HEK293T (cell line): Measurements from ENCODE around the gene REPIN1.

Experiments used
- CTCF ChIA-PET: fragments of 350-600 bp; formaldehyde crosslinking; extraction: SDS; loops from one replicate; lab custom pipeline; 2021; ENCODE audit warnings: antibody characterized with exemption, inconsistent platforms; lab: Yijun Ruan, JAX
- POLR2A ChIA-PET: fragments of 350-600 bp; formaldehyde crosslinking; extraction: SDS; loops from one replicate; lab custom pipeline; 2020; ENCODE audit warnings: antibody characterized with exemption, inconsistent platforms; lab: Yijun Ruan, JAX
- DNase-seq: peaks from one replicate; pipeline ENCODE4 v3.0.0; 2012; ENCODE audit warnings: mixed read lengths; ENCODE audit errors: extremely low spot score
- ARNT ChIP-seq: fragments of 450-650 bp; IDR thresholded peaks from 2 replicates; pipeline ENCODE4 v1.6.1; 2017; ENCODE audit warnings: mild to moderate bottlenecking
- BHLHE40 ChIP-seq: fragments of 450-650 bp; IDR thresholded peaks from 2 replicates; pipeline ENCODE4 v1.6.1; 2016; ENCODE audit warnings: mild to moderate bottlenecking, moderate library complexity, borderline replicate concordance
- CTBP1 ChIP-seq: fragments of 450-650 bp; IDR thresholded peaks from 2 replicates; pipeline ENCODE4 v1.6.1; 2016; ENCODE audit warnings: borderline replicate concordance
- ELF4 ChIP-seq: fragments of 450-650 bp; IDR thresholded peaks from 2 replicates; pipeline ENCODE4 v1.6.1; 2017; ENCODE audit warnings: antibody characterized with exemption
- FOXA1 ChIP-seq: fragments of 450-650 bp; IDR thresholded peaks from 2 replicates; pipeline ENCODE4 v1.6.1; 2016; ENCODE audit warnings: mild to moderate bottlenecking
- FOXK2 ChIP-seq: fragments of 450-650 bp; IDR thresholded peaks from 2 replicates; pipeline ENCODE4 v1.6.1; 2016; ENCODE audit warnings: mild to moderate bottlenecking
- FOXM1 ChIP-seq: fragments of 450-650 bp; IDR thresholded peaks from 2 replicates; pipeline ENCODE4 v1.6.1; 2017; ENCODE audit warnings: mild to moderate bottlenecking, borderline replicate concordance
- HDGF ChIP-seq: fragments of 450-650 bp; IDR thresholded peaks from 2 replicates; pipeline ENCODE4 v1.6.1; 2017; ENCODE audit warnings: antibody characterized with exemption, borderline replicate concordance
- L3MBTL2 ChIP-seq: fragments of 450-650 bp; conservative IDR thresholded peaks from 2 replicates; pipeline ENCODE4 v1.6.1; 2016; ENCODE audit warnings: mild to moderate bottlenecking
- LEF1 ChIP-seq: fragments of 450-650 bp; IDR thresholded peaks from 2 replicates; pipeline ENCODE4 v1.6.1; 2017; ENCODE audit warnings: mild to moderate bottlenecking, borderline replicate concordance
- NFRKB ChIP-seq: fragments of 450-650 bp; IDR thresholded peaks from 2 replicates; pipeline ENCODE4 v1.6.1; 2016; ENCODE audit warnings: mild to moderate bottlenecking, moderate library complexity
- SP1 ChIP-seq: fragments of 450-650 bp; IDR thresholded peaks from 2 replicates; pipeline ENCODE4 v1.6.1; 2017
- SUZ12 ChIP-seq: fragments of 450-650 bp; IDR thresholded peaks from 2 replicates; pipeline ENCODE4 v1.6.1; 2016; ENCODE audit warnings: mild to moderate bottlenecking
- TARDBP ChIP-seq: fragments of 450-650 bp; IDR thresholded peaks from 2 replicates; pipeline ENCODE4 v1.6.1; 2016
- ZNF384 ChIP-seq: fragments of 450-650 bp; IDR thresholded peaks from 2 replicates; pipeline ENCODE4 v1.6.1; 2016
- TF ChIP-seq, protein P1 (sequence below): fragments of 450-650 bp; IDR thresholded peaks from 2 replicates; pipeline ENCODE4 v1.6.1; 2016

The REPIN1 gene

DNA sequence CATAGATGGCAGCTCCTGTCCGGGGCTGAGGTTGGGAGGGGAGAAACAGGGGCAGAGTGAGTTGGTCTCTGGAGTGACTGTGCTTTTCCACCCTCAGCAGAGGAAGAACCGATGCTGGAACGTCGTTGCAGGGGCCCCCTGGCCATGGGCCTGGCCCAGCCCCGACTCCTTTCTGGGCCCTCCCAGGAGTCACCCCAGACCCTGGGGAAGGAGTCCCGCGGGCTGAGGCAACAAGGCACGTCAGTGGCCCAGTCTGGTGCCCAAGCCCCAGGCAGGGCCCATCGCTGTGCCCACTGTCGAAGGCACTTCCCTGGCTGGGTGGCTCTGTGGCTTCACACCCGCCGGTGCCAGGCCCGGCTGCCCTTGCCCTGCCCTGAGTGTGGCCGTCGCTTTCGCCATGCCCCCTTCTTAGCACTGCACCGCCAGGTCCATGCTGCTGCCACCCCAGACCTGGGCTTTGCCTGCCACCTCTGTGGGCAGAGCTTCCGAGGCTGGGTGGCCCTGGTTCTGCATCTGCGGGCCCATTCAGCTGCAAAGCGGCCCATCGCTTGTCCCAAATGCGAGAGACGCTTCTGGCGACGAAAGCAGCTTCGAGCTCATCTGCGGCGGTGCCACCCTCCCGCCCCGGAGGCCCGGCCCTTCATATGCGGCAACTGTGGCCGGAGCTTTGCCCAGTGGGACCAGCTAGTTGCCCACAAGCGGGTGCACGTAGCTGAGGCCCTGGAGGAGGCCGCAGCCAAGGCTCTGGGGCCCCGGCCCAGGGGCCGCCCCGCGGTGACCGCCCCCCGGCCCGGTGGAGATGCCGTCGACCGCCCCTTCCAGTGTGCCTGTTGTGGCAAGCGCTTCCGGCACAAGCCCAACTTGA is 2.7 kb downstream of the REPIN1 start:
- CTCF ChIA-PET = no interaction called here
- POLR2A ChIA-PET = no interaction called here

DNA sequence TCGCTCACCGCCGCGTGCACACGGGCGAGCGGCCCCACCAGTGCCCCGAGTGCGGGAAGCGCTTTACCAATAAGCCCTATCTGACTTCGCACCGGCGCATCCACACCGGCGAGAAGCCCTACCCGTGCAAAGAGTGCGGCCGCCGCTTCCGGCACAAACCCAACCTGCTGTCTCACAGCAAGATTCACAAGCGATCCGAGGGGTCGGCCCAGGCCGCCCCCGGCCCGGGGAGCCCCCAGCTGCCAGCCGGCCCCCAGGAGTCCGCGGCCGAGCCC is 3.3 kb downstream of the REPIN1 start:
- ChIA-PET POLR2A (no interaction called here), CTCF (no interaction called here)
- no peak for DNase-seq
- TF ChIP-seq LEF1 = no peak
- TF ChIP-seq NFRKB = no peak
- no peak for TF ChIP-seq SUZ12
- no peak for TF ChIP-seq CTBP1
- no peak for TF ChIP-seq FOXA1
- TF ChIP-seq BHLHE40 = no peak
- no peak for TF ChIP-seq L3MBTL2
- no peak for TF ChIP-seq ELF4
- TF ChIP-seq, protein P1, sequence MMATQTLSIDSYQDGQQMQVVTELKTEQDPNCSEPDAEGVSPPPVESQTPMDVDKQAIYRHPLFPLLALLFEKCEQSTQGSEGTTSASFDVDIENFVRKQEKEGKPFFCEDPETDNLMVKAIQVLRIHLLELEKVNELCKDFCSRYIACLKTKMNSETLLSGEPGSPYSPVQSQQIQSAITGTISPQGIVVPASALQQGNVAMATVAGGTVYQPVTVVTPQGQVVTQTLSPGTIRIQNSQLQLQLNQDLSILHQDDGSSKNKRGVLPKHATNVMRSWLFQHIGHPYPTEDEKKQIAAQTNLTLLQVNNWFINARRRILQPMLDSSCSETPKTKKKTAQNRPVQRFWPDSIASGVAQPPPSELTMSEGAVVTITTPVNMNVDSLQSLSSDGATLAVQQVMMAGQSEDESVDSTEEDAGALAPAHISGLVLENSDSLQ = no peak

More for the DNA sequence above, 2.7 kb downstream of the REPIN1 start:
- no peak for DNase-seq
- TF ChIP-seq FOXM1 (no peak), ZNF384 (no peak), NFRKB (no peak), SP1 (no peak), ELF4 (no peak), CTBP1 (no peak), ARNT (no peak), FOXA1 (no peak), TARDBP (no peak)

DNA sequence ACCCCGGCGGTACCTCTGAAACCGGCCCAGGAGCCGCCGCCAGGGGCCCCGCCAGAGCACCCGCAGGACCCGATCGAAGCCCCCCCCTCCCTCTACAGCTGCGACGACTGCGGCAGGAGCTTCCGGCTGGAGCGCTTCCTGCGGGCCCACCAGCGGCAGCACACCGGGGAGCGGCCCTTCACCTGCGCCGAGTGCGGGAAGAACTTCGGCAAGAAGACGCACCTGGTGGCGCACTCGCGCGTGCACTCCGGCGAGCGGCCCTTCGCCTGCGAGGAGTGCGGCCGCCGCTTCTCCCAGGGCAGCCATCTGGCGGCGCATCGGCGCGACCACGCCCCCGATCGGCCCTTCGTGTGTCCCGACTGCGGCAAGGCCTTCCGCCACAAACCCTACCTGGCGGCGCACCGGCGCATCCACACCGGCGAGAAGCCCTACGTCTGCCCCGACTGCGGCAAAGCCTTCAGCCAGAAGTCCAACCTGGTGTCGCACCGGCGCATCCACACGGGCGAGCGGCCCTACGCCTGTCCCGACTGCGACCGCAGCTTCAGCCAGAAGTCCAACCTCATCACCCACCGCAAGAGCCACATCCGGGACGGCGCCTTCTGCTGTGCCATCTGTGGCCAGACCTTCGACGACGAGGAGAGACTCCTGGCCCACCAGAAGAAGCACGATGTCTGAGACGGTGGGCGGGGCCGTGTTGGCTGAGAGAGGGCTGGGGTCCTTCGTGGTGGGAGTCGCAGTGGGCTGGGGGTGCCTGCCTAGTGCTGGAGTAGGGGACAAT is 3.8 kb downstream of the REPIN1 start:
- TF ChIP-seq FOXM1 = no peak
- no peak for TF ChIP-seq LEF1
- TF ChIP-seq FOXA1 = no peak
- TF ChIP-seq ARNT = no peak
- no peak for TF ChIP-seq NFRKB
- TF ChIP-seq, protein P1 = no peak
- no peak for TF ChIP-seq HDGF
- no peak for TF ChIP-seq CTBP1
- no peak for TF ChIP-seq ZNF384
- no peak for TF ChIP-seq SUZ12
- no peak for TF ChIP-seq BHLHE40
- TF ChIP-seq SP1 = no peak
- TF ChIP-seq TARDBP = no peak
- no peak for TF ChIP-seq ELF4
- TF ChIP-seq L3MBTL2 = no peak
- TF ChIP-seq FOXK2 = no peak
- no peak for DNase-seq
- ChIA-PET POLR2A (no interaction called here), CTCF (no interaction called here)

DNA sequence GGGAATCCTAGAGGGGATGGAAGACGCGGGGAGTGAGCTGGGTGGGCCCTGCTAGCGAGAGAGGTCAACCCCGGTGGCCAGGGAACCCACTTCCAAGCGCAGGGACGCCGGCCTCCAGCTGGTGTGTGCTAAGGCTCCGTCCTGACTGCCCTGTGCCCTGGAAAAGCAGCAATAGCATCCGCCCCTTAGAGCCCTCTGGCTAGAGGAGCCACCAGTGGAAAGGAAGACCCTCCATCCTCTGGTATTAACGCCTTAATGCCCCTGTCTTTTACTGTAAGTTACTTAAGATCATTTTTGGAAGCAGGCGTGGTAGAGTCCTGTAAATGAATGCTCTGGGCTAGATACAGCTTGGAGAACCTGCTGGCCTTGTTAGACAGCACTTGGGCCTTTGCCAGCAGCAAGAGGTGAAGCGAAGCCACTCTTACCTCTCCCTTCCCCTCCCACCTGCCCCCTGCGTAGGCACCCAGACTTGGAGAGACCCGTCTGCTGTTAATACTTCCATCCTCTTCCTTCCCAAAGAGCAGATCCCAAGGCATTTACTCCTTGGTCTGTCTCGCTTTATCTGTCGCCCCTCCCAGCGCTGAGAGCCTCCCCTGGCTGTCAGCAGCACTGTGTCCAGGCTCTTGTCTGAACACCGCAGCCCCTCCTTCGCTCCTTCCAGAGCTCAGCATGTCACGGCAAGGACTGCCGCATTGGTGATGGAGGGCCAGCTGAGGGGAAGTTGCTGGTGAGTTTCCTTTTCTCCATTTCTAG is 4.6 kb downstream of the REPIN1 start:
- no peak for DNase-seq
- POLR2A ChIA-PET = interaction anchor here (0.6 to 1.2 kb wide), 2 partner anchors 38 to 42 kb away, joined by 3 to 4 read pairs; no protein-coding TSS in a partner anchor
- no peak for TF ChIP-seq TARDBP
- TF ChIP-seq FOXM1 = no peak
- no peak for TF ChIP-seq HDGF
- TF ChIP-seq, protein P1 = no peak
- TF ChIP-seq SP1 = no peak
- TF ChIP-seq LEF1 = no peak
- no peak for TF ChIP-seq CTBP1
- no peak for TF ChIP-seq ELF4
- no peak for TF ChIP-seq BHLHE40
- CTCF ChIA-PET = no interaction called here

DNA sequence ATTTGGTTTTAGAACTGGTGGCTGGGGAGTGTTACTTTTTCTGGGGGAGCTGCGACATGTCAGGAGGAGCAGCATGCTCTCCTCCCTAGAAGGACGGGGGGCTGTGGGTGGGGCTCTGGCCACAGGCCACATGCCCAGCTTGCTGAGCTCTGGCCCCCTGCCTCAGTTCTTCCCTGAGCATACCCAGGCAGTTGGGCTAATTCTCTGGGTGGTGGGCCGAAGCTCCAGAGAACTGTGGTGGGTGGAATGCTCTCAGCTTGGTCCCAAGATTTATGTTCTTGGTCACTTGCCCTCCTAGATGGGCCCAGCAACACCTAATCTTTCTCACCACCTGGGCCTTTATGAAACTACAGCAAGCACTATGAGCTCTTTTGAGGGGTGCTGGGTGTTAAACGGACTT is 5.4 kb downstream of the REPIN1 start:
- TF ChIP-seq FOXA1 (no peak), TARDBP (no peak), CTBP1 (no peak), L3MBTL2 (no peak), SP1 (no peak), SUZ12 (no peak)
- DNase-seq = no peak
- POLR2A ChIA-PET = interaction anchor here (0.6 to 2.0 kb wide), 3 partner anchors 31 to 41 kb away, joined by 3 to 4 read pairs (median 4); a partner anchor contains a TSS
- CTCF ChIA-PET = interaction anchor here (0.7 kb wide), 1 partner anchor 556 kb away, joined by 3 read pairs; no protein-coding TSS in a partner anchor
